ACHN (cell line): ENCODE data around the gene MTOR.
"Not testable (repeated sequence)": the region's sequence is repeated elsewhere in the genome, so short reads cannot be mapped to it uniquely, and the experiment has no call there.

ENCODE experiments used
- DNase-seq: peaks from one replicate; pipeline ENCODE4 v3.0.0-alpha.2; 2015
- in situ Hi-C: cut with HindIII; loops from 2 replicates; pipeline ENCODE4 v1.10.0; 2017; ENCODE audit warnings: low sequenced_read_pairs, low pct_ligation_motif_present, low pct_unique_long_range_greater_than_20kb

Gene MTOR

DNA sequence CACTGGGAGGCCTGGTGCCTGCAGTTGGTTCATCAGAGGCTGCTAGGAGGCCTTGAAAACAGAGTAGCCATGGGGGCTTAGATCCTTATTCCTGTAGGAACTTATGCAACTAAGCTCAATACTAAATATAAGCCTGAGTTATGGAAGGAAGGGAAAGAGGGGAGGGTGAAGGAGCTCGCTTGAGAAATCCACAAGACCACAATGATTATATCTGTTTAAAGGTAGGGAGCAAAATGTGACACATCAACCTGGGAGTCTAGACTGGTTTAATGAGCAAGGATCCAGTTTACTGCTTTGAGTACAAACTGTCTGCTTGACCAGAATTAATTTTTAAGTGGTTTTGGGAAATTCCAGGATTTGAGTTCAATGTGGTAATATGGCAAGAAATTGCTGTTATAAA is 93.6 kb downstream of the MTOR start:
- in situ Hi-C loops = no loop called here

GRCh38 chr1:11166744-11167143 is 95.6 kb downstream of the MTOR start:
- DNase-seq, in situ Hi-C loops: not testable (repeated sequence)

More for the DNA sequence above, 93.6 kb downstream of the MTOR start:
- DNase-seq = no peak

GRCh38 chr1:11162752-11163151 is 99.6 kb downstream of the MTOR start:
- in situ Hi-C loops, DNase-seq: not testable (repeated sequence)

DNA sequence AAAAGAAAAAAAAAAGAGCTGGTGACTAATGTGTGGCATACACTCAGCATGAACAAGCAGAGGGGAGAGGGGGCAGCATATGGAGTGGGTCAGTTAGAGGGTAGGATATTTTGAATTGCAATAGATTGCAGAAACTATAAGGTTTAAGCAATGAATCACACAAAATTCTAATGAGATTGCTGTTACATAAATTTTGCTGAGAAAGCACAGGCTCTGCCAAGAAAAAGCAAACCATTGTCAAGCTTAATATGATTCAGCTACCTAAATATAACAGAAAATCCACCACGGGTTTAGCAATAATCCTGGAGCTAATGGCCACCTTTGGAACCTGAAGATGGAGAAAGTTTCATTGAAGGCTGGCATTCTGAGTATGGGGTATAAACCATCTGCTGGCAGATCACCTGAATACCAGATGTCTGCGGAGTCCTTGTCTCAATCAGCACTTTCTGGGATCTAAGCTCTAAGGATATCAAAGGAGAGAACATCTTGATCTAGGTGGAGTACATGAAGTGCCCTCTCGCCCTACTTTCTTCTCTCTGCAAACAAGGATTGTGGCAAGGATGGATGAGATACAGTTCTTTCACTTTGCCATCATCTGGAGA is 103.5 kb downstream of the MTOR start:
- no peak for DNase-seq
- in situ Hi-C loops = no loop called here

DNA sequence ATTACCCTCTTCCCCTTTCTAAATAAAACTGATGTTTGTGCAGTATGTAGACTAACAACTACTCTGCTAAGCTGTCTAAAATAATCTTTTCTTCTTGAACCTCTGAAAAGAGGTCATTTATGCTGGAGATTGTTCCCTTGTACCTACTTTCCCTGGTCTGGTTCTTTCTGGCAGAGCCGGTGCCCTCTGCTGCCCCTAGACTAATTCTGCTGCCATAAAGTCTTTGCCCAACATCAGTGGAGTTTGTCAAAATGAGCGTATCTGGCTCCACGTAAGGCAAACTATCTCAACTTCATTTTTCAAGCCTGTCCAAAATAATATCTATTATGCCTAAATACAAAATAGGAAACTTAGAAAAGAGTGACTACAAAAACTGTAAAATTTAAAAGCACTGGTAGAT is 104.1 kb downstream of the MTOR start:
- no peak for DNase-seq
- in situ Hi-C loops = no loop called here

- in situ Hi-C loops = no loop called here
- no peak for DNase-seq
These were observed 104.5 kb downstream of the MTOR start for GRCh38 chr1:11157867-11158266.

DNA sequence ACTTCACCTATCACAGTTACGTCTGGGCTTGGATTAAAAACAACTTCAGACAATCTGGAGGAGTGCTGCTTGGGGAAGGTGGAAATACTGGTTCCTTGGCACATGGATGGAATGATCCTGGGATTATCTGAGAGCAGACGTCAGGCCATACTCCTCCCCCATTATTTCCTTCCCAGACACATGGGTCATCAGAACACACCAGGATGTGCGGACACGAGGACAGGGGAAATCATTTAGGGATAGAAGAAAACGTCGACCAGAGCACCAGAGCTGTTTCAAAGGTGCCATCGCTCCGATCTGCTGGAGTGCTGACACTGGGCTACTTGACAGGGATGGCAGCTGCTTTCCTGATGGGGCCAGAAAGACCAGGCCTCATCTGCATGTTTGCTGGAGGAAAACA is 105.0 kb downstream of the MTOR start:
- DNase-seq = no peak
- in situ Hi-C loops = no loop called here

DNA sequence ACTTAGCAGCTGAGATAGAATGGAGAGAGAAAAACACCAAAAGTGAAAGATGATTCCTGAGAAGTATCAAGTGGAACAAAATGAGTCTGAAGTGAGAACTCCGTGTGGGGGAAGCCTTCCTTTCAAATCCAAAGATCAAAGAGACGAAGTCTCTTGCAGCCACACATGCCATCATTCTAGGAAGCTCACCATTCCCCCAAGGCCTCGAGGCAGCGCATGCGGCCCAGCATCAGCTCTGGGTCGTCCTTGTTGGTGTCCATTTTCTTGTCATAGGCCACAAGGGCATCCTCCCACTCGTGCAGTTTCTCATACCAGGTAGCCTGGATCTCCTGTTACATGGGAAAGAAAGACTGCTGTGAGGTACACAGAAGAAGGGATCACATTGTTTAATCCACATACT is 105.4 kb downstream of the MTOR start:
- no peak for DNase-seq
- in situ Hi-C loops = no loop called here

GRCh38 chr1:11156441-11156840 is 105.9 kb downstream of the MTOR start:
- in situ Hi-C loops = no loop called here

GRCh38 chr1:11153184-11153583 is 109.2 kb downstream of the MTOR start:
- DNase-seq = no peak
- in situ Hi-C loops = no loop called here

More at GRCh38 chr1:11156441-11156840, 105.9 kb downstream of the MTOR start:
- DNase-seq = no peak

- in situ Hi-C loops = no loop called here
These were observed 109.6 kb downstream of the MTOR start for GRCh38 chr1:11152755-11153154.

GRCh38 chr1:11151826-11152612 is 110.3 kb downstream of the MTOR start:
- no peak for DNase-seq
- in situ Hi-C loops = no loop called here

More at GRCh38 chr1:11152755-11153154, 109.6 kb downstream of the MTOR start:
- DNase-seq = no peak

DNA sequence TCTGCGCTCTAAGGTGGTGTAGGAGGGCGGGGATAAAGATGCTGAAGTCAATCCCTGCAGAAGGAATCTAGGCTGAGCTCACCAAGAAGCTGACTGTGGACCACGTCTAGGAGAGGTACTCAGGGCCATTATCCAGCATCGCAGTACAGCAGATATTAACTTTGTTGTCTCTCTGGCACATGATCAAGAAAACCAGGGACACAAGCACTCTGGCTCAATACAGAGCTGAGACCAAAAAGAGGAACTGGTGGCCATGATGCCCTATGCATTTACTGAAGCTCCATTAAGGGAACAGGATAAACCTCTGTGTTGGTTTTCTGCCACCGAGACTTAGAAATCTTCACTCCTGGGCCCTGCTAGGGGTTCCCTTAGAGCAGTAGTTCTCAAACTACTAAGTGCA is 111.2 kb downstream of the MTOR start:
- no peak for DNase-seq
- in situ Hi-C loops = no loop called here

DNA sequence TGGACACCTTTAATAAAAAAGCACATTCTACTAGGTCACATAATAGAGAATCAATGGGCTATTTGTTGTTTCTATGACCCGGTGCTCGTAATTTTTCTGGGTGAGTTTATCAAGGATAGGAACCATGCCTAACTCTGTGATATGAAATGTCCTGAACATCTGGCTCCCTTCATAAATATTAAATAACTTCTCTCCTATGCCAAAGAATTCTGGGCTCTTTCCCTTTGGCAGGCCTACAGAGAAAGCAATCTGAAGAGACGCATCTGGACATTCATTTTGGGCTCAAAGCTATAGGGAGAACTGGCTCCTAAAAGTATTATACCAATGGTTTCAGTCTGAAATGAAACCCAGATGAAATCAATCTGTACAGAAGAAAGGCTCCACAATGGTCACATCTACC is 112.0 kb downstream of the MTOR start:
- in situ Hi-C loops = no loop called here
- DNase-seq = no peak

GRCh38 chr1:11147197-11147770 is 115.1 kb downstream of the MTOR start:
- in situ Hi-C loops = no loop called here
- no peak for DNase-seq

DNA sequence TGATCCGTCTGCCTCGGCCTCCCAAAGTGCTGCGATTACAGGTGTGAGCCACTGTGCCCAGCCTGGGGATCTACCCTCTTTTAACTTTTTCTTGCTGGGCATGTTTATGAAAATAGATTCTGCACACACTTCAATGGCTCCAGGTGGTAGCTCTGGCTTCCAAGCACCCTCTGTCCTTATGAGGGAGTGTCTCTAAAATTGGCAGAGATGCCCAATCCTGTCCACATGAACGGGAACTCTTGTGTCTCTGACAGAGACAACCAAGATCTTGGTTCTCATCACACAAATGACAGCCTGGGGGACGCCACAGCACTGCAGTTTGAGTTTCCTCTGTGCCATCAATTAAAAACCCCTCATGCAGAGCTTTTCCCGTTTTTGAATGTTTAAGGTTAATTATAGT is 116.6 kb downstream of the MTOR start:
- in situ Hi-C loops = no loop called here
- DNase-seq = no peak

DNA sequence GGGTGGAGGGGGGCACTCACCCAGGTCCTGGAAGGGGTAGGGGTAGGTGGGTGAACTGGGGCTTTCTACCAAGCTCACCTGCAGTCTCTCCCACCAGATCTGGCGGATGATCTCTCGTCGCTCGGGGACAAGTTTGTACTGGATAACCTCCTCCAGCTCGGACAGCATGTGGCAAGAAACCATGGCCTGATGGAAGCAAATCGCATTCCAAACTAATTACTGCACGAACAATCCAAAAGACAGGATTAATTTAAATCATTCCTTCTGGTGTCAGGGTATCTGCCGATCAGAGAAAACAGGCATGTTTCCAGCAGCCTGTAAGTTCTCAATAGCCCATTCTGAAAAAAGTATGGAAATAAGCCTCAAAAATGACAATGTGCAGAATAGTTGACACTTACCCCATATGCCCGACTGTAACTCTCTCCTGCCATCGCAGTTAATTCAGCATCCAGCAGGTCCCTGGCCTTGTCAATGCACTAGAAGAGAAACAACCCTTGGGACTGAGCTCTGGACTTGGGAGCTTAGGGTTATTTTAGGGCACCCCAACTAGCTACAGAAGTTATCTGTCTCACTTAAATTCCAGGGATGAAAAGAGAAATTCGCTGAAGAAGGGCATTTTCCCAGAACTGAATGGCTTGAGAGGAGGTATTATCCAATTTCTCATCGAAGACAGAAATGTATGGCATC is 117.6 kb downstream of the MTOR start:
- in situ Hi-C loops = no loop called here
- DNase-seq = no peak

DNA sequence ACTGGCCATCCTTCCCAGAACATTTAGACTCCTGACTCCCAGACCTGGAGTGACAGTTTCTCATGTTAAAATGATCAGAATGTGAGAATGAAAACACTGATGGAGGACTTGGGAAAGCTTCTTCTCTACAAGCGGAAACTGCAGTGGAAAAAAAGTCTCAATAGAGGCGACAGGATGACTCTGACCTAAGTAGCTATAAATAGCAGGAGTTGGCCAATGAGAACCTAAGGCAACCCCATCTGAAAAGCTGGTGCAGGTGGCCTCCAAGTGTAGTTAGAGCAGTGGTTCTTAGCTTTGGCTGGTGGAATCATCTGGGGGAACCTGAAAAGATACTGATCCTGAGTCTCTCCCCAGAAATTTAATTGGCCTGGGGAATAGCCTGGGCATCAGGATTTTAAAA is 118.4 kb downstream of the MTOR start:
- in situ Hi-C loops = no loop called here
- no peak for DNase-seq

DNA sequence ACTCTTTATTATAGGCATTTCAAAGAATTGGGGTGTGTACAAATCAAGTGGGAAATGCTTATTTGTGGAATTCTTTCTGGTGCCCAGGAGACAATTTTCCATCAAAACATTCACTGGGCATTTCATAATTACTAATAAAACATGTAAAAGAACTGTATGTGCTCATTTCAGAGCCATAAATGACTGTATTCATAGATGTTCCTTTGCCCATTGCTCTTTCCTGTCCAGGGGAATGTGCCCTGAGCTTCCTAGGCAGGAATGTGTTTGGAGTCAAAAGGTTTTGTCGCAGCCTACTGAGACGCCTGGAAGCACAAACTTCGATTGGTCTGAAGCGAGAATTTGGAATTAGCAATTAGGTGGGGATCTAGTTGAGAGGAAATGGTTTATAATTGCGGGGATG is 119.0 kb downstream of the MTOR start:
- no peak for DNase-seq
- in situ Hi-C loops = no loop called here
